GM19025 (cell line): ENCODE measurements around the gene NSD2.
"Not testable (repeated sequence)": the region's sequence is repeated elsewhere in the genome, so short reads cannot be mapped to it uniquely, and the experiment has no call there.

Experiments
- ATAC-seq: cut with Tn5 transposase; IDR thresholded peaks from one replicate; pipeline ENCODE4 v1.9.1; 2021; ENCODE audit warnings: mild to moderate bottlenecking, low read depth, moderate library complexity; ENCODE audit not compliant: unreplicated experiment

Gene NSD2

GRCh38 chr4:1895971-1896657 is 24.9 kb downstream of the NSD2 start:
- no peak for ATAC-seq

DNA sequence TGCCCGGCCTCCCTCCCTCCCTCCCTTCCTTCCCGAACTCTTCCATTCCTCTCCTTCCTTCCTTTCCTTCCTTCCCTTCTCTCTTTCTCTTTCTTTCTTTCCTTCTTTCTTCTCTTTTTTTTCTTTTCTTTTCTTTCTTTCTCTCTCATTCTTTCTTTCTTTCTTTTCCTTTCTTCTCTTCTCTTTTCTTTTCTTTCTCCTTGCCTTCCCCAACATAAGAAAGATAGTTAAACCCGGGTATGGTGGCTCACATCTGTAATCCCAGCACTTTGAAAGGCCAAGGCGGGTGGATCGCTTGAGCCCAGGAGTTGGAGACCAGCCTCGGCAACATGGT is 25.4 kb downstream of the NSD2 start:
- ATAC-seq, result no peak

- ATAC-seq, result no peak
These were observed 26.8 kb downstream of the NSD2 start for GRCh38 chr4:1898007-1898406.

DNA sequence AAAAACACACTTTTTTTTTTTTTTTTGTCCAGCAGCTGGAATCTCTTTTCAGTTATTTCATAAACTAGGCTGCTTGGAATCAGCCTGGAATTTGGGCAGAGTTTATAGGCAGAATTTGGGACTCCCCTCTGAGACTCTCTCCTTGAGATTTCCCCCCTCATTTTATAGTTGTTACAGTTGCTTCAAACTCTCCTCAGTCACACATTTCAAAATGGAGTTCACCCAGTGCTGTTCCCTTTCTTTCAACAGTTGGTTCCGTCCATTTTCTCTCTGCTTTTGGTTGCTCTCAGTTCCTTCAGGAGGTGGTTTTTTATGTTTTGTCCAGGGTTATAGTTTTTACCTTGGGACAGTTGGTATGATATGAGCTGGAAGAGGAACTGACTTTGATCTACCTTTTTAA is 27.5 kb downstream of the NSD2 start:
- no peak for ATAC-seq

DNA sequence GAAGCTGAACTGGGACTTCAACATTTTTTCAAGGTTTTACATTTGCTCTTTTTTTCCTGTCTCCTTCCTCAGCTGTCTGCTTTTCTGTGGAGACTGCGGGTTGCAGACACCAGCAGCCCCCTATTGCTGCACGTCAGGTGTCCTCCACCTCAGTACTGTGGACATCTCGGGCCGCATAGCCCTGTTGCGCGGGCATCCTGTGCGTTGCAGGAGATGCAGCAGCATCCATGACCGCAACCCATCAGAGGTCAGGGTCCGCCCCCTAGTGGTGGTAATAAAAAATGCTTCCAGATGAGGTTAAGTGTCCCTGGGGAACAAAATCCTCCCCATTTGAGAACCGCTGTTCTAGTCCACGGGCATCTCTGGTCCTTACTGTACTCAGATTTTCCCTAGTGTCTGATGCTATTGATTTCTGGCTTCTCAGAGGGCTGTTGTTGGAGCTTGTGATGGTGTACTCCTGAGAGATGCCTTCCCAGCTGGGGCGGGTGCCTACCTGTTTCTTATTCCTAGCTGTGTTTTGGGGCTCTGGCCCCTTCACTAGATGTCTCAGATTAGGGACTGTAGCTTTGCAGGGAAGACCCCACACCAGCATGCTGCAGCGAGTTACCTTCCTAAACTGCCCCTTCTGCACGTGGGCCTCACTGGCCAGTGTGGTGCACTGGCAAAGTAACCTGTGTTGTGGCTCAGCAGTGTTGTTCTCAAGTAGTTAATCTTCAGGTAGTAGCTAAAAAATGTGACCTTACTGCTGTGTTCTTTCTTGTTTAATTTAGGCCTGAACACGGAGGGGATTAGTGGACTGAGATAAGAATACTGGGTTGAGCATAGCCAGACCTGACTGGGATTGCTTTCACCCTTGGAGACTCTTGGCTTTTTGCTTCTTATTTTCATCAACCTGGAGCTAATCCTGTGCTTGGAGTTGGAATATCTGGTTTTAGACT is 28.2 kb downstream of the NSD2 start:
- ATAC-seq, result peak; percentile 71

DNA sequence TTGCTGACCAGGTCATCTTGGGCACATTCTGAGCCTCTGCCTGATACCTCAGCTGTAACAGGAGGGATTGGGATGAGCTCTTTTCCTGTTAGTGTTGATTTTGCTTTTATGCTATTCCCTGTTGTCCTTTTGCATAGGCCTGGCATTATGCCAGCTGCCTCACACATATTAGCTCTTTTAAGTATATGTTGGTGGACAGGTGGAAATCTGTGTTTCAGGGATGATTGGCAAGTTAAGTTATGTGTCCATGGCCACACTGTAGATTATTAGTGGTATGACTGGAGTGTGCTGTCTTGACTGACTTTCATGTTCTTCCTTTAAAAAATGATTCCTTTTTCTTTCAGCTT is 28.9 kb downstream of the NSD2 start:
- ATAC-seq, result no peak

- no peak for ATAC-seq
These were observed 29.4 kb downstream of the NSD2 start for GRCh38 chr4:1900624-1901023.

- no peak for ATAC-seq
These were observed 29.9 kb downstream of the NSD2 start for GRCh38 chr4:1901127-1901526.

- no peak for ATAC-seq
These were observed 31.1 kb downstream of the NSD2 start for GRCh38 chr4:1902243-1902642.

DNA sequence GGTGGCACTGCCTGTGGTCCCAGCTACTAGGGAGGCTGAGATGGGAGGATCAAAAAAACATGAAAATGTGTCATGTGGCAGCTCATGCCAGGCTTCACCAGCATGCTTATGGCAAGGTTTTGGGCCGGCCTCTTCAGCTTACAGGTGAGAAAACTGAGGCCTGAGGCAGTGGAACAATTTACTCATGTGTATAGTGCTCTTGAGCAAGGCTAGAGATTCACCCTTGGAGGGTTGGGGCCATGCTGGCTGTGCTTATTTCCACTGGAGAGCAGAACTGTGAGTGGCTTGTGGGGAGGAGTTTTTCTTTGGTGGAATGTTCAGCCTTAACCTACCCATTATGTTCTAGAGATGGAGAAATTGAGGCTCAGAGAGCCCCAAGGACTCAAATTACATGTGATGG is 31.8 kb downstream of the NSD2 start:
- ATAC-seq, result no peak

GRCh38 chr4:1904042-1904441 is 32.8 kb downstream of the NSD2 start:
- ATAC-seq, result no peak

DNA sequence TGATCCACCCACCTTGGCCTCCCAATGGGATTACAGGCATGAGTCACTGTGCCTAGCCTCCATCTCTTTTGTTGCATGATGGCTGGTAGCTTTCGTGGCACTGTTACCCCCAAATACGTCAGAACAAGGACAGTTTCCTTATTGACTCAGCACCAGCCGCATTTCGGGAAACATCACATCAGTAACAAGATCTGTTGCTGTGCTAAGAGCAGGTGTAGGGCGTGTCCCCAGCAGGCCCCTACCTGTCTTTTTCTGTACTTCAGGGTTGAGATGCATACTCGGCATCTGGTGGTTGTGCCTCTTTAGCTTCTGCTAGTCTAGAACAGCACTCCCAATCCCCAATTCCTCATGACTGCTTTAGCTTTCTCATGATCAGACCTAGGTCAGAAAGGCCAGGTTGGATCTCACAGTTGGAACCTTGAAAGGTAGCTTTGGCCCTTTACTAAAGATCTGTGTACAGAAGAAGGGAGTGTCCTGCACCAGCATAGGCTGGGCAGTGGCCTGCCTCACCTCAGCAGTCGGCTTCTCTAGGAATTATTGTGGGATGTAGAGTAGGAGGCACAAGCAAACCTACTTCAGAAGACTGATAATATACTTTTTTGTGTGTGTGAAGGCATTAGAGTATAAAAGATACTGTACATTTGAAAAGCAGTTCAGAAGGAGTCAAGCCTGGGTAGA is 36.8 kb downstream of the NSD2 start:
- ATAC-seq, result no peak

GRCh38 chr4:1909696-1910095 is 38.5 kb downstream of the NSD2 start:
- ATAC-seq, result not testable (repeated sequence)

- no peak for ATAC-seq
These were observed 39.5 kb downstream of the NSD2 start for GRCh38 chr4:1910643-1911042.

DNA sequence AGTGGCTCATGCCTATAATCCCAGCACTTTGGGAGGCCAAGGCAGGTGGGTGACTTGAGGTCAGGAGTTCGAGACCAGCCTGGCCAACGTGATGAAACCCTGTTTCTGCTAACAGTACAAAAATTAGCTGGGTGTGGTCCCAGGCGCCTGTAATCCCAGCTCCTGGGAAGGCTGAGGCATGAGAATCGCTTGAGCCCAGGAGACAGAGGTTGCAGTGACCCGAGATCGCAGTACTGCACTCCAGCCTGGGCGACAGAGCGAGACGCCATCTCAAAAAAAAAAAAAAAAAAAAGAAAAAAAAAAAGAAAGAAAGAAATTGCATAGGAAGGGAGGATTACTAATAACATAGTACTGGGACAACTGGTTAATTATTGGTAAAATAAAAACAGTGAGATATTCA is 40.1 kb downstream of the NSD2 start:
- ATAC-seq, result not testable (repeated sequence)

DNA sequence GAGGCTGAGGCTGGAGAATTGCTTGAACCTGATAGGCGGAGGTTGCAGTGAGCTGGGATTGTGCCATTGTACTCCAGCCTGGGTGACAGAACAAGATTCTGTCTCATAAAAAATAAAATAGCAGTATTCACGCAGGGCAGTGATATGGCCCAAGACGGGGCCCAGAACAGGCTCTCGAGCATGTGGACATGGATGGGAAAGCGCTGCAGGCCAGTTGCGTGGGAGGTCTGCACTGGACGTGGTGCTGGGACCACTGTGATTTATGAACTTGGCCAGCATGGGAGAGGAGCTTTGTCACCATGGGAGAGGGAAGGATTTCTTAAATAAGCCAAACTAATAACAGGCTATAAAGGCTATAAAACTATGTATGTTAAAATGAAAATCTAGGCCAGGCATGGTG is 51.6 kb downstream of the NSD2 start:
- no peak for ATAC-seq

DNA sequence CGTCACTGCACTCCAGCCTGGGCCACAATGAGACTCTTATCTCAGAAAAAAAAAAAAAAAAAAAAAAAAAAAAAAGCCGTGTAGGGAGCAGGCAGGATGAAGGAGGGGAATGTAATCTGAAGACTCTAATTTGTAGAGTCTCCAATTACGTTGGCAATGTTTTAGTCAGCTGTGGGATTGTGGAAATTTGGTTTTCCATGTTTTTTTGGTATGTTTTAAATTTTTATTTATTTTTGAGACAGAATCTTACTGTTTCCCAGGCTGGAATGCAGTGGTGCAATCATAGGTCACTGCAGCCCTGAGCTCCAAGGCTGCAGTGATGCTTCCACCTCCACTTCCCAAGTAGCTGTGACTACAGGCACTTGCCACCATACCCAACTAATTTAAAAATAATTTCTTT is 56.5 kb downstream of the NSD2 start:
- ATAC-seq, result no peak

GRCh38 chr4:1928356-1929239 is 57.4 kb downstream of the NSD2 start:
- no peak for ATAC-seq

DNA sequence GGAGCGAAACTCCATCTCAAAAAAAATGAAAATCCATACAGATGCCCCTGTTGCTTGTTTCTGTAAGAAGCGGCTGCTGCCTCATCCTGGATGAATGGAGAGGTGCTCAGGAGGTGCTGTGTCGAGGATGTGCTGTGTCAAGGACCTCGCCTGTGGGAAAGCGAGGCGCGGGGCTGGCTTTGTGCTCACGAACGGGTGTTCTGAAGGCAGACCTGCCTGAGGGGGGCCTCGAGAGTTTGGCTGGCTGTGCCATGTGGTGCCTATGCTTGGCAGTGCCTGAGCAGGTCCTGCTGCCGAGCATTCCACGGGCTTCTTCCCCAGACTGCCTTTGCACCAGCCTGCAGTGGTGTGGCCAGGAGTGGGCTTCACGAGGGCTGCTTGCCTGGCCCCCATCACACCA is 61.5 kb downstream of the NSD2 start:
- ATAC-seq, result no peak

DNA sequence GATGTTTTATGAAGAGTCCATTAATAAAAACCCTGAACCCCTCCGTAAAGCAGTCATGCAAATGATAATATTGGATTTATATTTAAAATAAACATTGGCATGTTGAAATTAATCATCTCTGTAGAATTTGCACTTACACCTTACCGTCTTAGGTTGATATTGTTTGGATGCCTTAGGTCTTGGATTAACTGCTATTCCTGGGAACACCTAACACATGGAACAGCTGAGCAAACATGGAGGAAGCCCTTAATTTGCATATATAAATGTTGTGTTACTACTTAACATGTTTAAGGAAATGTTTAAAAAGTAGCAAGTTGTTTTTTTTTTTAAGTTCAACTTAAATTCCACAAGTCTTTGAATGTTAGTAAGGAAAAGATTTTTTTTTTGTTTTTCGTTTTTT is 62.5 kb downstream of the NSD2 start:
- no peak for ATAC-seq

DNA sequence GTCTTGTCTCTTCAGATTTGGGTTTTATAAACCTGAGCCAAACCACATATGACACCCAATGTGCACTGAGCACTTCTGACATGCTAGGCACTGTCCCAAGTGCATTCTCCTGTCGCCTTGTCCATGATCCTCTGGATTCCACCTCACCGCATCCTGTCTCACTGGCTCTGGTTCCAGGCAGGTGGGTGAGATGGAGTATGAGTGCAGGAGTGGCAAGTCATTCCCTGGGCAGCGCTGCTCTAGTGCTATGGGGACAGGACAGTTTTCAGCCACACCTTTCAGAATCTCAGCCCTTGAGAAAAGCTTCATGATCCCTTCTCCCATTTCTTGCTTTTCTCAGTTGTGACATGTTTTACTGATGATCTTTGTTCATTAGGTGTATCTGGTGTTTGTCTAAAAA is 66.4 kb downstream of the NSD2 start:
- no peak for ATAC-seq
